HL-60 (cell line): ENCODE data around the gene MBNL3.

Experiments
- DNase-seq, 2 experiments: peaks; one replicate each; pipeline ENCODE4 v3.0.0-alpha.2; 2010 to 2020; ENCODE audit warnings: low read depth in 1 of 2, low spot score in 1 of 2
- H3K27ac ChIP-seq: fragments of 250-450 bp; sonication (Bioruptor Pico); replicated peaks from 2 replicates; pipeline ENCODE4 v1.5.1; 2020; ENCODE audit warnings: mild to moderate bottlenecking, moderate library complexity
- H3K27me3 ChIP-seq: fragments of 250-450 bp; sonication (Bioruptor Pico); 2 replicates; pipeline ENCODE4 v1.5.1; 2021; ENCODE audit warnings: mild to moderate bottlenecking, moderate library complexity; ENCODE audit not compliant: insufficient read depth, poor library complexity, severe bottlenecking
- H3K4me3 ChIP-seq: replicated peaks from 2 replicates; pipeline ENCODE4 v1.5.1; 2011; ENCODE audit warnings: mild to moderate bottlenecking, control low read depth, low read length; ENCODE audit not compliant: insufficient read depth
- CTCF ChIP-seq: IDR thresholded peaks from one replicate; pipeline ENCODE4 v1.5.1; 2011; ENCODE audit warnings: low read length, control low read depth, inconsistent platforms; ENCODE audit not compliant: insufficient read depth
- GABPA ChIP-seq: IDR thresholded peaks from 2 replicates; pipeline ENCODE4 v1.6.1; 2012; ENCODE audit warnings: low read depth
- POLR2AphosphoS5 ChIP-seq: IDR thresholded peaks from 2 replicates; pipeline ENCODE4 v1.6.1; 2012; ENCODE audit warnings: low read depth
- REST ChIP-seq: IDR thresholded peaks from 2 replicates; pipeline ENCODE4 v1.6.1; 2012; ENCODE audit warnings: low read depth; ENCODE audit not compliant: insufficient replicate concordance
- SPI1 ChIP-seq: IDR thresholded peaks from 2 replicates; pipeline ENCODE4 v1.6.1; 2012; ENCODE audit warnings: low read depth, mild to moderate bottlenecking, borderline replicate concordance

The MBNL3 gene

GRCh38 chrX:132467026-132467425 lies 21.8 kb downstream of the MBNL3 start:
- DNase-seq = no peak
- no peak overlapping the region for H3K27ac ChIP-seq
- TF ChIP-seq SPI1 = no peak
- TF ChIP-seq REST = no peak
- no peak for TF ChIP-seq GABPA
- no peak for TF ChIP-seq CTCF
- no peak for TF ChIP-seq POLR2AphosphoS5
- no peak overlapping the region for H3K4me3 ChIP-seq
- no peaks in the 10 kb centered on the region for H3K27me3 ChIP-seq

- Histone ChIP-seq H3K27me3 (no peaks in the 10 kb centered on the region), H3K4me3 (no peak overlapping the region), H3K27ac (no peak overlapping the region)
- peak in 1 of 2 experiments; percentile 32 for DNase-seq
- peak; percentile 18 for TF ChIP-seq CTCF
- no peak for TF ChIP-seq GABPA
- TF ChIP-seq REST = no peak
- TF ChIP-seq POLR2AphosphoS5 = no peak
- TF ChIP-seq SPI1 = no peak
Observed at GRCh38 chrX:132463411-132463810, 25.4 kb downstream of the MBNL3 start.

- Histone ChIP-seq H3K27ac (no peak overlapping the region), H3K27me3 (no peaks in the 10 kb centered on the region), H3K4me3 (no peak overlapping the region)
- no peak for DNase-seq
- no peak for TF ChIP-seq REST
- TF ChIP-seq SPI1 = no peak
- TF ChIP-seq POLR2AphosphoS5 = no peak
- no peak for TF ChIP-seq GABPA
- no peak for TF ChIP-seq CTCF
Observed at GRCh38 chrX:132461886-132462285, 27.0 kb downstream of the MBNL3 start.
